GM23338 (cell line): ENCODE results near the gene CHCHD6. TPM values are rescaled to one million over a fixed set of nuclear protein-coding genes. Genes with fewer than 3 reads are reported as not detected.

Experiments
- ATAC-seq: fragments of 200-7000 bp; cut with Tn5 transposase; 3 replicates; pipeline ENCODE4 v1.9.1; 2020
- DNase-seq: peaks from one replicate; pipeline ENCODE4 v3.0.0-alpha.2; 2015; ENCODE audit warnings: low spot score
- H2AFZ ChIP-seq: fragments of 200-600 bp; sonication (generic); 2 replicates; pipeline ENCODE4 v1.8.0; 2016; ENCODE audit warnings: antibody characterized with exemption, mild to moderate bottlenecking, moderate library complexity
- H3F3A ChIP-seq: fragments of 200-600 bp; sonication (generic); replicated peaks from 2 replicates; pipeline ENCODE4 v1.8.0; 2017; ENCODE audit warnings: antibody characterized with exemption, mixed run types, low read depth
- H3K27ac ChIP-seq: fragments of 200-600 bp; sonication (generic); 2 replicates; pipeline ENCODE4 v1.6.1; 2016; ENCODE audit warnings: low read depth
- H3K27me3 ChIP-seq: fragments of 200-600 bp; sonication (generic); 2 replicates; pipeline ENCODE4 v1.8.0; 2016; ENCODE audit warnings: mild to moderate bottlenecking, mixed run types, moderate library complexity; ENCODE audit not compliant: insufficient read depth
- H3K36me3 ChIP-seq: fragments of 200-600 bp; sonication (generic); 2 replicates; pipeline ENCODE4 v1.8.0; 2016; ENCODE audit warnings: mild to moderate bottlenecking; ENCODE audit not compliant: insufficient read depth
- H3K4me1 ChIP-seq: fragments of 200-600 bp; sonication (generic); 2 replicates; pipeline ENCODE4 v1.8.0; 2016; ENCODE audit warnings: mild to moderate bottlenecking, moderate library complexity; ENCODE audit not compliant: insufficient read depth
- H3K4me2 ChIP-seq: fragments of 200-600 bp; sonication (generic); 2 replicates; pipeline ENCODE4 v1.7.1; 2017; ENCODE audit warnings: mixed run types
- H3K4me3 ChIP-seq: fragments of 200-600 bp; sonication (generic); 2 replicates; pipeline ENCODE4 v1.6.1; 2016; ENCODE audit warnings: mixed run types
- H3K79me2 ChIP-seq: fragments of 200-600 bp; sonication (generic); replicated peaks from 2 replicates; pipeline ENCODE4 v1.8.0; 2017; ENCODE audit warnings: mild to moderate bottlenecking; ENCODE audit not compliant: insufficient read depth
- H3K9me2 ChIP-seq: fragments of 200-600 bp; sonication (generic); 2 replicates; pipeline ENCODE4 v1.8.0; 2017; ENCODE audit not compliant: insufficient read depth
- H4K20me1 ChIP-seq: fragments of 200-600 bp; sonication (generic); replicated peaks from 2 replicates; pipeline ENCODE4 v1.8.0; 2017; ENCODE audit warnings: mild to moderate bottlenecking; ENCODE audit not compliant: insufficient read depth
- H3K27ac Mint-ChIP-seq: 2 replicates; pipeline ENCODE4 v1.8.0; 2020; ENCODE audit warnings: inconsistent platforms, mild to moderate bottlenecking, moderate library complexity, mixed read lengths
- H3K27me3 Mint-ChIP-seq: 3 replicates; pipeline ENCODE4 v1.8.0; 2022; ENCODE audit warnings: low read depth, mild to moderate bottlenecking, moderate library complexity, mixed read lengths, inconsistent platforms; ENCODE audit not compliant: insufficient read depth, poor library complexity
- H3K36me3 Mint-ChIP-seq: 3 replicates; pipeline ENCODE4 v1.8.0; 2021; ENCODE audit warnings: low read depth, mild to moderate bottlenecking, inconsistent platforms, moderate library complexity, mixed read lengths
- H3K4me1 Mint-ChIP-seq: 3 replicates; pipeline ENCODE4 v1.8.0; 2020; ENCODE audit warnings: mild to moderate bottlenecking, inconsistent platforms, mixed read lengths
- H3K4me3 Mint-ChIP-seq: 3 replicates; pipeline ENCODE4 v1.8.0; 2021; ENCODE audit warnings: moderate library complexity, mild to moderate bottlenecking, inconsistent platforms, mixed read lengths
- H3K9me3 Mint-ChIP-seq: 3 replicates; pipeline ENCODE4 v1.8.0; 2020; ENCODE audit warnings: moderate library complexity, mild to moderate bottlenecking, inconsistent platforms, mixed read lengths
- EZH2 ChIP-seq: fragments of 200-600 bp; sonication (generic); IDR thresholded peaks from one replicate; pipeline ENCODE4 v1.8.0; 2017; ENCODE audit warnings: antibody characterized with exemption, mild to moderate bottlenecking, low read depth; ENCODE audit not compliant: unreplicated experiment
- NANOG ChIP-seq: IDR thresholded peaks from 2 replicates; pipeline ENCODE4 v1.6.1; 2016; ENCODE audit warnings: antibody characterized with exemption, borderline replicate concordance
- ZNF114 ChIP-seq: fragments of 250-450 bp; sonication (Bioruptor Pico); IDR thresholded peaks from 2 replicates; pipeline ENCODE4 v1.5.0; 2020; ENCODE audit warnings: mild to moderate bottlenecking, moderate library complexity
- polyA plus RNA-seq: library from polyadenylated mRNA; unstranded; fragments of >200 nt; fragmentation: Nextera tagmentation; extraction: Ambion mirVana; gene quantifications from 2 replicates; pipeline ENCODE4 v1.2.1, GENCODE V29; 2016
- total RNA-seq: library from RNA; depleted of rRNA; stranded (reverse); fragments of >200 nt; shearing (Covaris generic); gene quantifications from 2 replicates; pipeline ENCODE4 v1.2.3, GENCODE V29; 2014
- TF ChIP-seq, protein P1 (sequence below): fragments of 250-450 bp; sonication (Bioruptor Pico); IDR thresholded peaks from 2 replicates; pipeline ENCODE4 v1.5.0; 2020; ENCODE audit warnings: mild to moderate bottlenecking, moderate library complexity
- TF ChIP-seq, protein P2 (sequence below), 2 experiments: fragments of 200-600 bp in 1 of 2; sonication (generic) in 1 of 2; conservative IDR thresholded peaks; 2 replicates each; pipeline versions ENCODE4 v1.5.1 to v1.6.1; 2016 to 2017; ENCODE audit warnings: antibody characterized with exemption in 2 of 2, low read depth in 2 of 2, mild to moderate bottlenecking in 2 of 2, moderate library complexity in 1 of 2

The CHCHD6 gene
- total and polyA plus RNA-seq, 2 experiments from 2014 or later, result 28.8 to 43.0 TPM

DNA sequence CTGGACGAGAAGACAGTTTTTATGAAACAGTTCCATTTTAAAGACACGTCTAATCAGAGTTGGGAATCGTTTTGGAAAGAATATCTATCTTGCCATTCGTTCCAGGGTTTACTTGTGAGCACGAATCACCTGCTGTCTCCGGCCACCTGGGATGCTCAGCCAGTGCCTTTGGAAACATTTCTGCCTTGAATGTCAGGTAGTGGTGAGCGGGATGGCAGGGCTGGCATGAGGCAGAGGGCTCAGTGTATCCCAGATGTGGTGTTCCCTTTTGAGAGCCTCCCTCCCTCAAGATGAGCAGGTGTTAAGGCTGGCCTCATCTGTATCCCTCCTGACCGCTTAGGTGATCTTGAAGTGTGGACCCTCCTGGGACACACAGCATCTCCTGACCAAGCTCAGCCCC, 231.0 kb downstream of the CHCHD6 start (continued):
- TF ChIP-seq NANOG (no peak), EZH2 (no peak), ZNF114 (no peak)
- TF ChIP-seq, protein P1, sequence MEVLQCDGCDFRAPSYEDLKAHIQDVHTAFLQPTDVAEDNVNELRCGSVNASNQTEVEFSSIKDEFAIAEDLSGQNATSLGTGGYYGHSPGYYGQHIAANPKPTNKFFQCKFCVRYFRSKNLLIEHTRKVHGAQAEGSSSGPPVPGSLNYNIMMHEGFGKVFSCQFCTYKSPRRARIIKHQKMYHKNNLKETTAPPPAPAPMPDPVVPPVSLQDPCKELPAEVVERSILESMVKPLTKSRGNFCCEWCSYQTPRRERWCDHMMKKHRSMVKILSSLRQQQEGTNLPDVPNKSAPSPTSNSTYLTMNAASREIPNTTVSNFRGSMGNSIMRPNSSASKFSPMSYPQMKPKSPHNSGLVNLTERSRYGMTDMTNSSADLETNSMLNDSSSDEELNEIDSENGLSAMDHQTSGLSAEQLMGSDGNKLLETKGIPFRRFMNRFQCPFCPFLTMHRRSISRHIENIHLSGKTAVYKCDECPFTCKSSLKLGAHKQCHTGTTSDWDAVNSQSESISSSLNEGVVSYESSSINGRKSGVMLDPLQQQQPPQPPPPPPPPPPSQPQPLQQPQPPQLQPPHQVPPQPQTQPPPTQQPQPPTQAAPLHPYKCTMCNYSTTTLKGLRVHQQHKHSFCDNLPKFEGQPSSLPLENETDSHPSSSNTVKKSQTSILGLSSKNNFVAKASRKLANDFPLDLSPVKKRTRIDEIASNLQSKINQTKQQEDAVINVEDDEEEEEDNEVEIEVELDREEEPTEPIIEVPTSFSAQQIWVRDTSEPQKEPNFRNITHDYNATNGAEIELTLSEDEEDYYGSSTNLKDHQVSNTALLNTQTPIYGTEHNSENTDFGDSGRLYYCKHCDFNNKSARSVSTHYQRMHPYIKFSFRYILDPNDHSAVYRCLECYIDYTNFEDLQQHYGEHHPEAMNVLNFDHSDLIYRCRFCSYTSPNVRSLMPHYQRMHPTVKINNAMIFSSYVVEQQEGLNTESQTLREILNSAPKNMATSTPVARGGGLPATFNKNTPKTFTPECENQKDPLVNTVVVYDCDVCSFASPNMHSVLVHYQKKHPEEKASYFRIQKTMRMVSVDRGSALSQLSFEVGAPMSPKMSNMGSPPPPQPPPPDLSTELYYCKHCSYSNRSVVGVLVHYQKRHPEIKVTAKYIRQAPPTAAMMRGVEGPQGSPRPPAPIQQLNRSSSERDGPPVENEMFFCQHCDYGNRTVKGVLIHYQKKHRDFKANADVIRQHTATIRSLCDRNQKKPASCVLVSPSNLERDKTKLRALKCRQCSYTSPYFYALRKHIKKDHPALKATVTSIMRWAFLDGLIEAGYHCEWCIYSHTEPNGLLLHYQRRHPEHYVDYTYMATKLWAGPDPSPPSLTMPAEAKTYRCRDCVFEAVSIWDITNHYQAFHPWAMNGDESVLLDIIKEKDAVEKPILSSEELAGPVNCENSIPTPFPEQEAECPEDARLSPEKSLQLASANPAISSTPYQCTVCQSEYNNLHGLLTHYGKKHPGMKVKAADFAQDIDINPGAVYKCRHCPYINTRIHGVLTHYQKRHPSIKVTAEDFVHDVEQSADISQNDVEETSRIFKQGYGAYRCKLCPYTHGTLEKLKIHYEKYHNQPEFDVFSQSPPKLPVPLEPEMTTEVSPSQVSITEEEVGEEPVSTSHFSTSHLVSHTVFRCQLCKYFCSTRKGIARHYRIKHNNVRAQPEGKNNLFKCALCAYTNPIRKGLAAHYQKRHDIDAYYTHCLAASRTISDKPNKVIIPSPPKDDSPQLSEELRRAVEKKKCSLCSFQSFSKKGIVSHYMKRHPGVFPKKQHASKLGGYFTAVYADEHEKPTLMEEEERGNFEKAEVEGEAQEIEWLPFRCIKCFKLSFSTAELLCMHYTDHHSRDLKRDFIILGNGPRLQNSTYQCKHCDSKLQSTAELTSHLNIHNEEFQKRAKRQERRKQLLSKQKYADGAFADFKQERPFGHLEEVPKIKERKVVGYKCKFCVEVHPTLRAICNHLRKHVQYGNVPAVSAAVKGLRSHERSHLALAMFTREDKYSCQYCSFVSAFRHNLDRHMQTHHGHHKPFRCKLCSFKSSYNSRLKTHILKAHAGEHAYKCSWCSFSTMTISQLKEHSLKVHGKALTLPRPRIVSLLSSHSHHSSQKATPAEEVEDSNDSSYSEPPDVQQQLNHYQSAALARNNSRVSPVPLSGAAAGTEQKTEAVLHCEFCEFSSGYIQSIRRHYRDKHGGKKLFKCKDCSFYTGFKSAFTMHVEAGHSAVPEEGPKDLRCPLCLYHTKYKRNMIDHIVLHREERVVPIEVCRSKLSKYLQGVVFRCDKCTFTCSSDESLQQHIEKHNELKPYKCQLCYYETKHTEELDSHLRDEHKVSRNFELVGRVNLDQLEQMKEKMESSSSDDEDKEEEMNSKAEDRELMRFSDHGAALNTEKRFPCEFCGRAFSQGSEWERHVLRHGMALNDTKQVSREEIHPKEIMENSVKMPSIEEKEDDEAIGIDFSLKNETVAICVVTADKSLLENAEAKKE (CRISPR knock-in tag), result no peak
- TF ChIP-seq, protein P2, sequence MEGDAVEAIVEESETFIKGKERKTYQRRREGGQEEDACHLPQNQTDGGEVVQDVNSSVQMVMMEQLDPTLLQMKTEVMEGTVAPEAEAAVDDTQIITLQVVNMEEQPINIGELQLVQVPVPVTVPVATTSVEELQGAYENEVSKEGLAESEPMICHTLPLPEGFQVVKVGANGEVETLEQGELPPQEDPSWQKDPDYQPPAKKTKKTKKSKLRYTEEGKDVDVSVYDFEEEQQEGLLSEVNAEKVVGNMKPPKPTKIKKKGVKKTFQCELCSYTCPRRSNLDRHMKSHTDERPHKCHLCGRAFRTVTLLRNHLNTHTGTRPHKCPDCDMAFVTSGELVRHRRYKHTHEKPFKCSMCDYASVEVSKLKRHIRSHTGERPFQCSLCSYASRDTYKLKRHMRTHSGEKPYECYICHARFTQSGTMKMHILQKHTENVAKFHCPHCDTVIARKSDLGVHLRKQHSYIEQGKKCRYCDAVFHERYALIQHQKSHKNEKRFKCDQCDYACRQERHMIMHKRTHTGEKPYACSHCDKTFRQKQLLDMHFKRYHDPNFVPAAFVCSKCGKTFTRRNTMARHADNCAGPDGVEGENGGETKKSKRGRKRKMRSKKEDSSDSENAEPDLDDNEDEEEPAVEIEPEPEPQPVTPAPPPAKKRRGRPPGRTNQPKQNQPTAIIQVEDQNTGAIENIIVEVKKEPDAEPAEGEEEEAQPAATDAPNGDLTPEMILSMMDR (conservative IDR thresholded peaks at IDR 0.05; ENCODE audit: low read depth in 2 of 2), result no peak

DNA sequence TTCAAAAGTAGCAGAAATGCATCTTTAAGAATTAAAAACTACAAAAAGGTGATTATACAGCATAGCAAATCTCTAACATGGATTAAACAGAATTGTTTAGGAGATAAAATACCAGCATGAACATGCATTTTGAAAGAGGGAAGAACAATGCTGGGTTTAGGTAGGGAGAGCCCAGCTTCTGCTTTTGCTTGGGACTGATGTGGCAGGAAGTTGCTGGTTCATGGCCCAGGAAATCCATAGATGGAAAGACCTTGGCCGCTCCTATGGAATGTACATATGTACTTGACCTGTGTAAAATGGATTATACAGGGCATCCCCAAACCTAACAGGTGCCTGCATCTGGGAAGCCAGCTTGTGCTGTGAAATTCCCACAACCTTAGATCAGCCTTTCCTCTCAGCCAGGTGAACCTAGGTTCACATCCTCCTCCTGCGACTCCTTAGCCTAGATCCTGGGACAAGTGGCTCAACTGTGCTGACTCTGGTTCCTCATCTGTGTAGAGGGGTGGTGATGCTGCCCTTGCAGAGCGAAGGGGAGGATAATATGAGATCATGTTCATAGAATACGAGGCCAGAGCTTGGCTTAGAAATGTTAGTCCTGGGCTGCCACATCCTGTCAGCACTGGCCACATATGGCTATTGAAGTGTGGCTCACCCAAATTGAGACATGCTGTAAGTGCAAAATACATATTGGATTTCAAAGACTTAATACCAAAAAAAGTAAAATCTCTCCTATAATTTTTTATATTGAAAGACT, 231.9 kb downstream of the CHCHD6 start:
- no peak overlapping the region for H3K4me3 ChIP-seq
- no peaks in the 10 kb centered on the region for H3F3A ChIP-seq
- no peak for DNase-seq
- H4K20me1 ChIP-seq, result no peaks in the 10 kb centered on the region
- H3K4me1 ChIP-seq, result no peaks in the 10 kb centered on the region
- H3K9me2 ChIP-seq, result no peaks in the 10 kb centered on the region
- peaks cover 9% of the 10 kb centered on the region for H3K4me1 Mint-ChIP-seq
- H3K27me3 Mint-ChIP-seq, result peaks cover 3% of the 10 kb centered on the region
- no peak overlapping the region for H3K4me2 ChIP-seq
- no peak for ATAC-seq
- no peak overlapping the region for H3K4me3 Mint-ChIP-seq
- H3K79me2 ChIP-seq, result no peaks in the 10 kb centered on the region
- H3K36me3 Mint-ChIP-seq, result no peaks in the 10 kb centered on the region
- no peaks in the 10 kb centered on the region for H3K27me3 ChIP-seq
- no peak overlapping the region for H3K27ac Mint-ChIP-seq
- no peak overlapping the region for H3K27ac ChIP-seq
- no peak overlapping the region for H2AFZ ChIP-seq
- H3K9me3 Mint-ChIP-seq, result no peaks in the 10 kb centered on the region
- H3K36me3 ChIP-seq, result no peaks in the 10 kb centered on the region
- no peak for TF ChIP-seq ZNF114
- TF ChIP-seq, protein P1 (CRISPR knock-in tag), result no peak
- no peak for TF ChIP-seq EZH2
